HepG2 (cell line): ENCODE data around the gene MAPK14. TPM values are rescaled to one million over a fixed set of nuclear protein-coding genes. Genes with fewer than 3 reads are reported as not detected.

Experiments used
- JUNB ChIP-seq: sonication (generic); formaldehyde crosslinking; IDR thresholded peaks from 2 replicates; pipeline ENCODE4 v1.8.0; 2022; ENCODE audit warnings: missing genetic modification reagents, mild to moderate bottlenecking, borderline replicate concordance
- KLF9 ChIP-seq: IDR thresholded peaks from 2 replicates; pipeline ENCODE4 v1.6.1; 2016; ENCODE audit warnings: low read depth
- NAIF1 ChIP-seq: sonication (generic); formaldehyde crosslinking; IDR thresholded peaks from 2 replicates; pipeline ENCODE4 v1.5.0; 2020; ENCODE audit warnings: mild to moderate bottlenecking, missing genetic modification reagents, borderline replicate concordance
- RARG ChIP-seq: sonication (generic); formaldehyde crosslinking; IDR thresholded peaks from 2 replicates; pipeline ENCODE4 v1.4.0; 2020; ENCODE audit warnings: low read depth, mild to moderate bottlenecking, missing genetic modification reagents
- SRY ChIP-seq: sonication (generic); formaldehyde crosslinking; IDR thresholded peaks from 2 replicates; pipeline ENCODE4 v1.8.0; 2022; ENCODE audit warnings: mild to moderate bottlenecking, missing genetic modification reagents
- STAG1 ChIP-seq: sonication (generic); formaldehyde crosslinking; IDR thresholded peaks from 2 replicates; pipeline ENCODE4 v1.4.0; 2020; ENCODE audit warnings: missing genetic modification reagents
- ZNF207 ChIP-seq: fragments of 450-650 bp; IDR thresholded peaks from 2 replicates; pipeline ENCODE4 v1.6.1; 2016; ENCODE audit warnings: antibody characterized with exemption, borderline replicate concordance
- ZNF337 ChIP-seq: sonication (generic); formaldehyde crosslinking; IDR thresholded peaks from 2 replicates; pipeline ENCODE4 v1.5.1; 2020; ENCODE audit warnings: missing genetic modification reagents, low read depth, mild to moderate bottlenecking, borderline replicate concordance
- ZNF615 ChIP-seq: sonication (generic); formaldehyde crosslinking; IDR thresholded peaks from 2 replicates; pipeline ENCODE4 v1.5.0; 2020; ENCODE audit warnings: mild to moderate bottlenecking, missing genetic modification reagents, borderline replicate concordance
- ZNF720 ChIP-seq: sonication (generic); formaldehyde crosslinking; IDR thresholded peaks from 2 replicates; pipeline ENCODE4 v1.4.0; 2020; ENCODE audit warnings: missing genetic modification reagents
- polyA plus RNA-seq, 8 experiments: library from polyadenylated mRNA; depleted of rRNA in 3 of 8; stranded (reverse) in 7 of 8; unstranded in 1 of 8; fragments of >200 nt; fragmentation: Illumina TruSeq in 4 of 8; extraction: Trizol in 4 of 8; gene quantifications; 2 replicates each; pipeline versions ENCODE4 v1.2.1 to v1.2.3, GENCODE V29; 2011 to 2016; ENCODE audit warnings: low read depth in 4 of 8, missing spikeins in 1 of 8, mixed read lengths in 1 of 8; ENCODE audit not compliant: insufficient read depth in 1 of 8
- total RNA-seq, 5 experiments: library from RNA; depleted of rRNA; stranded (reverse); fragments of >200 nt; fragmentation: Illumina TruSeq; extraction: Trizol; gene quantifications; 2 replicates each; pipeline ENCODE4 v1.2.3, GENCODE V29; 2016; ENCODE audit warnings: low read depth in 1 of 5
- TF ChIP-seq, protein P1 (sequence below): sonication (generic); formaldehyde crosslinking; IDR thresholded peaks from 2 replicates; pipeline ENCODE4 v1.4.0; 2020; ENCODE audit warnings: mild to moderate bottlenecking, missing genetic modification reagents
- TF ChIP-seq, protein P2 (sequence below): sonication (generic); formaldehyde crosslinking; conservative IDR thresholded peaks from 2 replicates; pipeline ENCODE4 v1.8.0; 2022; ENCODE audit warnings: mild to moderate bottlenecking, moderate library complexity, missing genetic modification reagents
- TF ChIP-seq, protein P3 (sequence below): IDR thresholded peaks from 2 replicates; pipeline ENCODE4 v1.6.1; 2018; ENCODE audit warnings: missing genetic modification reagents, mild to moderate bottlenecking, missing compliant biosample characterization
- TF ChIP-seq, protein P4 (sequence below): IDR thresholded peaks from 2 replicates; pipeline ENCODE4 v1.6.1; 2016; ENCODE audit warnings: control low read depth
- TF ChIP-seq, protein P5 (sequence below): sonication (generic); formaldehyde crosslinking; IDR thresholded peaks from 2 replicates; pipeline ENCODE4 v1.4.0; 2020; ENCODE audit warnings: missing genetic modification reagents
- TF ChIP-seq, protein P6 (sequence below): sonication (generic); formaldehyde crosslinking; IDR thresholded peaks from 2 replicates; pipeline ENCODE4 v1.4.0; 2020; ENCODE audit warnings: missing genetic modification reagents, borderline replicate concordance

Gene MAPK14
- total and polyA plus RNA-seq, 2 of the 13 experiments (the other 11 are each of a cell fraction or from before 2014, with no cell fraction given) = 66.3 to 67.3 TPM

DNA sequence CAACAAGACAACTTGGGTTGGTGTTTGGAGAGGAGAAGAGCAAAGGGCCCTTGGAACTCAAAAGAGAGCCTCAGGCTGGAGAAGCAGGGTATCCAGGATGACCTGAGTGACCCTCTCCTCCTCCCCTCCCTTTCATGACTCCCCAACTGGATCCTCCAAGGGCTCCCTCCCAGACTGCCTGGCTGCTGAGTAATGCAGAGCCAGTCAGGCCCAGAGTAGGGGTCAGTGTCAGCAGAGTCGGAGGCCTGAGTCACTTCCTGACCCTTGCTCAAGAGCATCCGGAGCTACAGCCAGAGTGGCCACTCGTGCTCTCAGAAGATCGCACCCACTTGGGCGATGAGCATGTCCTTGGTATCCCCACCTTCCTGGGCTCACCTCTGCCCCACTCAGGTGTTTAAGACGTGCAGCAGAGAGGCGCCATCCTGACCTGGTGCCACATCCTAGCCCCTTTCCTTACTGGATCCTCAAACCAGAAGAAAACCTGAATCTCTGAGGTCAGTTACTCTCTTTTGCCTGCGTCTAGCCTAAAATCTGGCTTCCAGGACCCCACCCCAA lies 99.9 kb downstream of the MAPK14 start (continued):
- TF ChIP-seq, protein P1, sequence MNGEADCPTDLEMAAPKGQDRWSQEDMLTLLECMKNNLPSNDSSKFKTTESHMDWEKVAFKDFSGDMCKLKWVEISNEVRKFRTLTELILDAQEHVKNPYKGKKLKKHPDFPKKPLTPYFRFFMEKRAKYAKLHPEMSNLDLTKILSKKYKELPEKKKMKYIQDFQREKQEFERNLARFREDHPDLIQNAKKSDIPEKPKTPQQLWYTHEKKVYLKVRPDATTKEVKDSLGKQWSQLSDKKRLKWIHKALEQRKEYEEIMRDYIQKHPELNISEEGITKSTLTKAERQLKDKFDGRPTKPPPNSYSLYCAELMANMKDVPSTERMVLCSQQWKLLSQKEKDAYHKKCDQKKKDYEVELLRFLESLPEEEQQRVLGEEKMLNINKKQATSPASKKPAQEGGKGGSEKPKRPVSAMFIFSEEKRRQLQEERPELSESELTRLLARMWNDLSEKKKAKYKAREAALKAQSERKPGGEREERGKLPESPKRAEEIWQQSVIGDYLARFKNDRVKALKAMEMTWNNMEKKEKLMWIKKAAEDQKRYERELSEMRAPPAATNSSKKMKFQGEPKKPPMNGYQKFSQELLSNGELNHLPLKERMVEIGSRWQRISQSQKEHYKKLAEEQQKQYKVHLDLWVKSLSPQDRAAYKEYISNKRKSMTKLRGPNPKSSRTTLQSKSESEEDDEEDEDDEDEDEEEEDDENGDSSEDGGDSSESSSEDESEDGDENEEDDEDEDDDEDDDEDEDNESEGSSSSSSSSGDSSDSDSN (CRISPR knock-in tag) = peak; percentile 65
- no peak; the same call in 1 of the 2 replicates for TF ChIP-seq SRY (CRISPR knock-in tag)
- peak; percentile 5; the same call in 1 of the 2 replicates for TF ChIP-seq ZNF615 (CRISPR knock-in tag)
- peak; percentile 18; the same call in 1 of the 2 replicates for TF ChIP-seq STAG1 (CRISPR knock-in tag)
- TF ChIP-seq, protein P2, sequence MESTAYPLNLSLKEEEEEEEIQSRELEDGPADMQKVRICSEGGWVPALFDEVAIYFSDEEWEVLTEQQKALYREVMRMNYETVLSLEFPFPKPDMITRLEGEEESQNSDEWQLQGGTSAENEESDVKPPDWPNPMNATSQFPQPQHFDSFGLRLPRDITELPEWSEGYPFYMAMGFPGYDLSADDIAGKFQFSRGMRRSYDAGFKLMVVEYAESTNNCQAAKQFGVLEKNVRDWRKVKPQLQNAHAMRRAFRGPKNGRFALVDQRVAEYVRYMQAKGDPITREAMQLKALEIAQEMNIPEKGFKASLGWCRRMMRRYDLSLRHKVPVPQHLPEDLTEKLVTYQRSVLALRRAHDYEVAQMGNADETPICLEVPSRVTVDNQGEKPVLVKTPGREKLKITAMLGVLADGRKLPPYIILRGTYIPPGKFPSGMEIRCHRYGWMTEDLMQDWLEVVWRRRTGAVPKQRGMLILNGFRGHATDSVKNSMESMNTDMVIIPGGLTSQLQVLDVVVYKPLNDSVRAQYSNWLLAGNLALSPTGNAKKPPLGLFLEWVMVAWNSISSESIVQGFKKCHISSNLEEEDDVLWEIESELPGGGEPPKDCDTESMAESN (CRISPR knock-in tag) = peak; percentile 72; the same call in 1 of the 2 replicates
- TF ChIP-seq NAIF1 (CRISPR knock-in tag) = no peak
- TF ChIP-seq ZNF207 = no peak
- no peak for TF ChIP-seq RARG (CRISPR knock-in tag)
- TF ChIP-seq ZNF720 = no peak
- no peak for TF ChIP-seq ZNF337 (CRISPR knock-in tag)
- TF ChIP-seq, protein P3, sequence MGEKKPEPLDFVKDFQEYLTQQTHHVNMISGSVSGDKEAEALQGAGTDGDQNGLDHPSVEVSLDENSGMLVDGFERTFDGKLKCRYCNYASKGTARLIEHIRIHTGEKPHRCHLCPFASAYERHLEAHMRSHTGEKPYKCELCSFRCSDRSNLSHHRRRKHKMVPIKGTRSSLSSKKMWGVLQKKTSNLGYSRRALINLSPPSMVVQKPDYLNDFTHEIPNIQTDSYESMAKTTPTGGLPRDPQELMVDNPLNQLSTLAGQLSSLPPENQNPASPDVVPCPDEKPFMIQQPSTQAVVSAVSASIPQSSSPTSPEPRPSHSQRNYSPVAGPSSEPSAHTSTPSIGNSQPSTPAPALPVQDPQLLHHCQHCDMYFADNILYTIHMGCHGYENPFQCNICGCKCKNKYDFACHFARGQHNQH = peak; percentile 75; the same call in 1 of the 2 replicates
- TF ChIP-seq KLF9 (CRISPR knock-in tag) = no peak
- TF ChIP-seq, protein P4, sequence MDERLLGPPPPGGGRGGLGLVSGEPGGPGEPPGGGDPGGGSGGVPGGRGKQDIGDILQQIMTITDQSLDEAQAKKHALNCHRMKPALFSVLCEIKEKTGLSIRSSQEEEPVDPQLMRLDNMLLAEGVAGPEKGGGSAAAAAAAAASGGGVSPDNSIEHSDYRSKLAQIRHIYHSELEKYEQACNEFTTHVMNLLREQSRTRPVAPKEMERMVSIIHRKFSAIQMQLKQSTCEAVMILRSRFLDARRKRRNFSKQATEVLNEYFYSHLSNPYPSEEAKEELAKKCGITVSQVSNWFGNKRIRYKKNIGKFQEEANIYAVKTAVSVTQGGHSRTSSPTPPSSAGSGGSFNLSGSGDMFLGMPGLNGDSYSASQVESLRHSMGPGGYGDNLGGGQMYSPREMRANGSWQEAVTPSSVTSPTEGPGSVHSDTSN (CRISPR knock-in tag) = no peak; the same call in 1 of the 2 replicates
- peak; percentile 68; the same call in 1 of the 2 replicates for TF ChIP-seq JUNB (CRISPR knock-in tag)
- TF ChIP-seq, protein P5, sequence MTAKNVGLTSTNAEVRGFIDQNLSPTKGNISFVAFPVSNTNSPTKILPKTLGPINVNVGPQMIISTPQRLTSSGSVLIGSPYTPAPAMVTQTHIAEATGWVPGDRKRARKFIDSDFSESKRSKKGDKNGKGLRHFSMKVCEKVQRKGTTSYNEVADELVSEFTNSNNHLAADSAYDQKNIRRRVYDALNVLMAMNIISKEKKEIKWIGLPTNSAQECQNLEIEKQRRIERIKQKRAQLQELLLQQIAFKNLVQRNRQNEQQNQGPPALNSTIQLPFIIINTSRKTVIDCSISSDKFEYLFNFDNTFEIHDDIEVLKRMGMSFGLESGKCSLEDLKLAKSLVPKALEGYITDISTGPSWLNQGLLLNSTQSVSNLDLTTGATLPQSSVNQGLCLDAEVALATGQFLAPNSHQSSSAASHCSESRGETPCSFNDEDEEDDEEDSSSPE (CRISPR knock-in tag) = no peak
- TF ChIP-seq, protein P6, sequence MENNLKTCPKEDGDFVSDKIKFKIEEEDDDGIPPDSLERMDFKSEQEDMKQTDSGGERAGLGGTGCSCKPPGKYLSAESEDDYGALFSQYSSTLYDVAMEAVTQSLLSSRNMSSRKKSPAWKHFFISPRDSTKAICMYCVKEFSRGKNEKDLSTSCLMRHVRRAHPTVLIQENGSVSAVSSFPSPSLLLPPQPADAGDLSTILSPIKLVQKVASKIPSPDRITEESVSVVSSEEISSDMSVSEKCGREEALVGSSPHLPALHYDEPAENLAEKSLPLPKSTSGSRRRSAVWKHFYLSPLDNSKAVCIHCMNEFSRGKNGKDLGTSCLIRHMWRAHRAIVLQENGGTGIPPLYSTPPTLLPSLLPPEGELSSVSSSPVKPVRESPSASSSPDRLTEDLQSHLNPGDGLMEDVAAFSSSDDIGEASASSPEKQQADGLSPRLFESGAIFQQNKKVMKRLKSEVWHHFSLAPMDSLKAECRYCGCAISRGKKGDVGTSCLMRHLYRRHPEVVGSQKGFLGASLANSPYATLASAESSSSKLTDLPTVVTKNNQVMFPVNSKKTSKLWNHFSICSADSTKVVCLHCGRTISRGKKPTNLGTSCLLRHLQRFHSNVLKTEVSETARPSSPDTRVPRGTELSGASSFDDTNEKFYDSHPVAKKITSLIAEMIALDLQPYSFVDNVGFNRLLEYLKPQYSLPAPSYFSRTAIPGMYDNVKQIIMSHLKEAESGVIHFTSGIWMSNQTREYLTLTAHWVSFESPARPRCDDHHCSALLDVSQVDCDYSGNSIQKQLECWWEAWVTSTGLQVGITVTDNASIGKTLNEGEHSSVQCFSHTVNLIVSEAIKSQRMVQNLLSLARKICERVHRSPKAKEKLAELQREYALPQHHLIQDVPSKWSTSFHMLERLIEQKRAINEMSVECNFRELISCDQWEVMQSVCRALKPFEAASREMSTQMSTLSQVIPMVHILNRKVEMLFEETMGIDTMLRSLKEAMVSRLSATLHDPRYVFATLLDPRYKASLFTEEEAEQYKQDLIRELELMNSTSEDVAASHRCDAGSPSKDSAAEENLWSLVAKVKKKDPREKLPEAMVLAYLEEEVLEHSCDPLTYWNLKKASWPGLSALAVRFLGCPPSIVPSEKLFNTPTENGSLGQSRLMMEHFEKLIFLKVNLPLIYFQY (CRISPR knock-in tag) = peak; percentile 44; the same call in 1 of the 2 replicates
